ENCODE measurements around the gene SLC25A51.

Gene SLC25A51

DNA sequence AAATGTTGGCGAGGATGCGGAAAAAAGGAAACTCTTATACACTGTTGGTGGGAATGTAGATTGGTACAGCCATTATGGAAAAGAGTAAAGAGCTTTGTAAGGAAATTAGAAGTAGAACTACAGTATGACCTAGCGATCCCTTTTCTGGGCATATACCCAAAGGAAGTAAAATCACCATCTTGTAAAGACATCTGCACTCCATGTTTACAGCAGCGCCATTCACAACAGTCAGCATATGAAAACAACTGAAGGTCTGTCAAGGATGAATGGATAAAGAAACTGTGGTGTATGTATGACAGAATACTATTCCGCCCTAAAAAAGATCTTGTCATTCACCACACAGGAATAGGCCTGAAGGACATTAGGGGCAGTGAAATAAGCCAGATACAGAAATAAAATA, 27.7 kb upstream of the SLC25A51 start:
- H3K27me3 ChIP-seq, result no peaks in the 10 kb centered on the region
- TF ChIP-seq CTCF (IDR thresholded peaks at IDR 0.05; ENCODE audit: low read depth, low read length), result no peak
- H3K9me3 ChIP-seq, result no peaks in the 10 kb centered on the region
- DNase-seq, result no peak
- peaks cover 7% of the 10 kb centered on the region for H3K36me3 ChIP-seq
- H3K4me3 ChIP-seq (ENCODE audit: low read depth, low read length), result no peak overlapping the region
- H3K4me1 ChIP-seq, result peaks cover 6% of the 10 kb centered on the region

DNA sequence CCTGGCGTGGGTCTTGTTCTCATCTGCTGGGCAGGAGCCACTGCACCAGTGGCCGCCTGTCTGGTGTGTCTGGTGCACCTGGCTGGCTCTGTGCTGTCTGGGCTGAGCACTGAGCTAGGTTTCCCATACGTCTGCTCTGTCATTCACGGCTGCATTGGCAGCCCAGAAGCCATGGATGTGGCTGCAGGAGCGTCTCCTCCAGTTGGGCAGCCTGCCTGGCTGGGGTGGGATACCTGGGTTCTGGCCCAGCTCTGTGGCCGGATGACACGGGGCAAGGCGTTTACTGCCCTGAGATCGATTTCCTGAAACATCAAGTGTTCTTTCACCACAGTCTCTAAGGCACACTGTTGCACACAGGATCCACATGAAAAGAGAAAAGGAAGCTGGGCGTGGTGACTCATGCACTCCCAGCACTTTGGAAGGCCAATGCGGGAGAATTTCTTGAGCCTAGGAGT, 25.5 kb upstream of the SLC25A51 start:
- Histone ChIP-seq H3K4me3 (ENCODE audit: low read depth, low read length) (no peak overlapping the region), H3K36me3 (peaks cover 7% of the 10 kb centered on the region), H3K27me3 (no peaks in the 10 kb centered on the region), H3K9me3 (no peaks in the 10 kb centered on the region), H3K4me1 (no peaks in the 10 kb centered on the region)
- no peak for DNase-seq
- TF ChIP-seq CTCF (IDR thresholded peaks at IDR 0.05; ENCODE audit: low read depth, low read length), result no peak

DNA sequence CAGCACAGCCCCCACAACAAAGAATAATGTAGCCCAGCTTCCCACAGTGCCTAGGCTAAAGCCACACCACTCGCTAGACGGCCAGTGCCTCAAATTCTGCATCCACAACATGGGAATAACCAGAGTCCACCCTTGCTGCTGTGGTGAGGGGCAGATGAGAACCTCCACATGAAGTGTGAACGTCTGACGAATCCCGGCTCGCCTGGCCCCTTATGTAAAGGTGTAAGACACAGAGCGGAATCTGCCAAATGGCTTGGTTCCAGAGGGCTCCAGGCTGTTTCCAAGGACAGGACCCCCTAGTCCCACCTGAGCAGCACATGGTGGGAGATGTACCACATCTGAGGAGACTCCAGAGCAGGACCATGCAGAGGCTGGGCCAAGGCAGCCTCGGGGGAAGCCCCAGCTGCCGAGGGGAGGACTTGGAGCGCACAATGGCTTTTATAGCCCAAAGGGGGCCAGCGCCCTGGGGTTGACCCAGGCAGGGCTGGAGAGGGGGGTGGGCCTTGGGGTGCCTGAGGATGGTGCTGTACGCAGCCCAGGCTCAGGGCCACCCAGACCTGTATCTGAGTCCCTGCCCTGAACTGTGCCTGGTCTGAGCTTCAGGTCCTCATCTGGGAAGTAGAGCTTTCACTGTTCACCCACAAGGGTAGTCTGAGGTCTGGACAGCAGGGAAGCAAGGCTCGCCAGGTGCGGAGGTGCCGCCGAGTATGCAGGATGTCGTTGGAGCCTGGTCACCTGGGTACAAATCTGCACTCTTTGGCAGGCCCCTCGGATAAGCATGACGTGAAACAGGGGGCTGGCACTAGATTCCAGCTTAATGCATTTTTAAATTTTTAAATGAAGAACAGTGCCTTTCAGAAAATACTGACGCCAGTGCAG, 24.9 kb upstream of the SLC25A51 start:
- TF ChIP-seq CTCF (IDR thresholded peaks at IDR 0.05; ENCODE audit: low read depth, low read length), result no peak
- Histone ChIP-seq H3K4me1 (no peaks in the 10 kb centered on the region), H3K36me3 (peaks cover 7% of the 10 kb centered on the region), H3K27me3 (no peaks in the 10 kb centered on the region), H3K4me3 (ENCODE audit: low read depth, low read length) (no peak overlapping the region), H3K9me3 (no peaks in the 10 kb centered on the region)
- DNase-seq, result no peak

DNA sequence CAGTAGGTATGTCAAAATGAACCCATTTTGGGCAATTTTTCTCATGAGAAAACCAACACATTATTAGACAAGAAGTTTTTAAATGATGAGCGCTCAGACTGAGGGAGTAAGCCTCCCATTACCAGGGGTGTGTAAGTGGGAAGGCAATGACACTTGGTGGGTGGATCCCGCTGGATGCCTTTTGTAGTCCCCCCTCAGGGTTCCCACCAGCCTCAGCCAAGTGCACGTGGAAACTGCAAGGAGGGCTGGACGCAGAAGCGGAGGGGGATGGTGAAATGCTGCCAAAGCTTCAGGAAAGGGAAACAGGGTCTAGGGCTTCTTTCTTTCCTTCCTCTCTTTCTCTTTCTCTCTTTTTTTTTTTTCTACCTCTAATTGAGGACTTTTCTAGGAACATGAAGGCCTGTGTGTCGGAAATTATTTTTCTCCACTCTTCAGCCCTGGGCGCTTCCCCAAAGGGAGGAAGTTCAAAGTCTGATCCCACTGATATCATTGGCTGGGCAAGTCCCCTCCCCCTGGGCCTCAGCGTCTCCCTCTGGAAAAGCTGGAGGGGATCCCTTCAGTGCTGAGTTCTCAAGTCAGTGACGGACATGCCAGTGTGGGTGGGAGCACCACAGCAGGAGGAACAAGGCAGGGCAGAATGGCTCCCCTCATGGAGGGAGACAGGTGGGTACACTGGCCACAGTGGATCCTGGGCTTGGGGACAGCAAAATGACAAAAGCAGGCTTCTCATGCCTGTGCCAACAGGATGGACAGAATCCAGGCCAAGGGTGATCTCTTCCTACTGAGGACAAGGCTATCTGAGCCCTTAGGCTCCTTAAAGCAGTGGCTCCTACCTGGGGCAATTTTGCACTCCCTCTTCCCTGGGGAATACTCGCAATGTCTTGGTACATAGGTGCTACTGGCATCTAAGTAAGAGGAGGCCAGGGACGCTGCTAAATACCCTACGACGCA, 23.9 kb upstream of the SLC25A51 start:
- TF ChIP-seq CTCF (IDR thresholded peaks at IDR 0.05; ENCODE audit: low read depth, low read length), result no peak
- H3K9me3 ChIP-seq, result no peaks in the 10 kb centered on the region
- peaks cover 7% of the 10 kb centered on the region for H3K36me3 ChIP-seq
- H3K4me3 ChIP-seq (ENCODE audit: low read depth, low read length), result no peak overlapping the region
- no peak for DNase-seq
- H3K4me1 ChIP-seq, result peaks cover 6% of the 10 kb centered on the region
- no peaks in the 10 kb centered on the region for H3K27me3 ChIP-seq

GRCh38 chr9:37927132-37927531, 23.2 kb upstream of the SLC25A51 start:
- no peak overlapping the region for H3K4me3 ChIP-seq (ENCODE audit: low read depth, low read length)
- H3K27me3 ChIP-seq, result no peaks in the 10 kb centered on the region
- H3K36me3 ChIP-seq, result peaks cover 7% of the 10 kb centered on the region
- no peak for TF ChIP-seq CTCF (IDR thresholded peaks at IDR 0.05; ENCODE audit: low read depth, low read length)
- peaks cover 14% of the 10 kb centered on the region for H3K4me1 ChIP-seq
- DNase-seq, result no peak
- H3K9me3 ChIP-seq, result no peaks in the 10 kb centered on the region

Data from BE2C (cell line).